Skeletal muscle satellite cell (primary cell): ENCODE measurements around the gene DNAI1.
"Not testable (repeated sequence)": the region's sequence is repeated elsewhere in the genome, so short reads cannot be mapped to it uniquely, and the experiment has no call there.

Experiments used
- H3K27me3 ChIP-seq: 2 replicates; pipeline ENCODE4 v1.7.0; 2013; ENCODE audit warnings: low read length; ENCODE audit not compliant: control insufficient read depth, insufficient read depth
- H3K36me3 ChIP-seq: 2 replicates; pipeline ENCODE4 v1.7.0; 2013; ENCODE audit warnings: mild to moderate bottlenecking, control low read depth, low read length; ENCODE audit not compliant: insufficient read depth
- H3K4me1 ChIP-seq: 2 replicates; pipeline ENCODE4 v1.7.0; 2013; ENCODE audit warnings: low read length; ENCODE audit not compliant: control insufficient read depth, insufficient read depth
- H3K4me2 ChIP-seq: 2 replicates; pipeline ENCODE4 v1.7.0; 2013; ENCODE audit warnings: mild to moderate bottlenecking, low read length
- H3K4me3 ChIP-seq: 2 replicates; pipeline ENCODE4 v1.7.0; 2013; ENCODE audit warnings: low read length
- H3K9ac ChIP-seq: 2 replicates; pipeline ENCODE4 v1.7.0; 2013; ENCODE audit warnings: mild to moderate bottlenecking, low read depth, low read length, moderate library complexity
- H3K9me3 ChIP-seq: replicated peaks from 2 replicates; pipeline ENCODE4 v1.7.0; 2013; ENCODE audit warnings: mild to moderate bottlenecking, control low read depth, low read length

The DNAI1 gene

GRCh38 chr9:34522971-34523797 is 64.6 kb downstream of the DNAI1 start, which contains the start of gene ENHO:
ENHO (minus strand) TSS chr9:34522990; CDS start chr9:34521695, 1,295 bp downstream.
- H3K4me1 ChIP-seq: peaks cover 5% of the 10 kb centered on the region
- H3K4me3 ChIP-seq: peak within 1 kb of the TSS; percentile 64
- peaks cover 68% of the 10 kb centered on the region for H3K27me3 ChIP-seq
- no peaks in the 10 kb centered on the region for H3K9me3 ChIP-seq
- H3K9ac ChIP-seq: peak within 1 kb of the TSS; percentile 44
- H3K36me3 ChIP-seq: no peaks in the 10 kb centered on the region
- H3K4me2 ChIP-seq: peak within 1 kb of the TSS; percentile 78

- Histone ChIP-seq H3K4me2 (no peak overlapping the region), H3K36me3 (no peaks in the 10 kb centered on the region), H3K9me3 (no peaks in the 10 kb centered on the region), H3K4me1 (peaks cover 5% of the 10 kb centered on the region), H3K9ac (no peak overlapping the region), H3K4me3 (no peak overlapping the region), H3K27me3 (peaks cover 58% of the 10 kb centered on the region)
These were observed 65.7 kb downstream of the DNAI1 start for GRCh38 chr9:34524349-34524748.

- Histone ChIP-seq H3K4me1 (peaks cover 5% of the 10 kb centered on the region), H3K9ac (no peak overlapping the region), H3K9me3 (no peaks in the 10 kb centered on the region), H3K27me3 (peaks cover 42% of the 10 kb centered on the region), H3K4me2 (no peak overlapping the region), H3K36me3 (no peaks in the 10 kb centered on the region), H3K4me3 (no peak overlapping the region)
These were observed 67.4 kb downstream of the DNAI1 start for GRCh38 chr9:34526026-34526425.

GRCh38 chr9:34532041-34532440 is 73.4 kb downstream of the DNAI1 start:
- H3K27me3 ChIP-seq: peaks cover 38% of the 10 kb centered on the region
- not testable (repeated sequence) for H3K9ac ChIP-seq, H3K4me1 ChIP-seq, H3K36me3 ChIP-seq, H3K4me2 ChIP-seq, H3K4me3 ChIP-seq, H3K9me3 ChIP-seq

GRCh38 chr9:34536685-34537084 is 78.1 kb downstream of the DNAI1 start:
- no peak overlapping the region for H3K4me2 ChIP-seq
- peaks cover 6% of the 10 kb centered on the region for H3K4me1 ChIP-seq
- H3K27me3 ChIP-seq: peaks cover 53% of the 10 kb centered on the region
- H3K36me3 ChIP-seq: no peaks in the 10 kb centered on the region
- H3K4me3 ChIP-seq: no peak overlapping the region
- no peaks in the 10 kb centered on the region for H3K9me3 ChIP-seq
- no peak overlapping the region for H3K9ac ChIP-seq

GRCh38 chr9:34540827-34541226 is 82.2 kb downstream of the DNAI1 start:
- H3K9ac ChIP-seq: no peak overlapping the region
- no peak overlapping the region for H3K4me3 ChIP-seq
- peaks cover 47% of the 10 kb centered on the region for H3K27me3 ChIP-seq

GRCh38 chr9:34541540-34541939 is 82.9 kb downstream of the DNAI1 start:
- H3K9me3 ChIP-seq: no peaks in the 10 kb centered on the region
- no peak overlapping the region for H3K9ac ChIP-seq
- H3K4me3 ChIP-seq: no peak overlapping the region
- H3K4me2 ChIP-seq: no peak overlapping the region
- no peaks in the 10 kb centered on the region for H3K36me3 ChIP-seq
- H3K27me3 ChIP-seq: peaks cover 47% of the 10 kb centered on the region
- peaks cover 6% of the 10 kb centered on the region for H3K4me1 ChIP-seq

More at GRCh38 chr9:34540827-34541226, 82.2 kb downstream of the DNAI1 start:
- Histone ChIP-seq H3K4me2 (no peak overlapping the region), H3K36me3 (no peaks in the 10 kb centered on the region), H3K9me3 (no peaks in the 10 kb centered on the region), H3K4me1 (peaks cover 6% of the 10 kb centered on the region)

GRCh38 chr9:34544035-34544434 is 85.4 kb downstream of the DNAI1 start:
- Histone ChIP-seq H3K4me2 (no peak overlapping the region), H3K9ac (no peak overlapping the region), H3K27me3 (peaks cover 39% of the 10 kb centered on the region), H3K4me3 (no peak overlapping the region), H3K4me1 (peaks cover 6% of the 10 kb centered on the region), H3K9me3 (no peaks in the 10 kb centered on the region), H3K36me3 (no peaks in the 10 kb centered on the region)

GRCh38 chr9:34545497-34545896 is 86.9 kb downstream of the DNAI1 start:
- Histone ChIP-seq H3K9ac (no peak overlapping the region), H3K4me3 (no peak overlapping the region)

GRCh38 chr9:34546102-34546833 is 87.7 kb downstream of the DNAI1 start:
- Histone ChIP-seq H3K9ac (no peak overlapping the region), H3K4me2 (no peak overlapping the region), H3K4me1 (no peaks in the 10 kb centered on the region), H3K36me3 (no peaks in the 10 kb centered on the region), H3K4me3 (no peak overlapping the region), H3K9me3 (no peaks in the 10 kb centered on the region), H3K27me3 (peaks cover 39% of the 10 kb centered on the region)

More at GRCh38 chr9:34545497-34545896, 86.9 kb downstream of the DNAI1 start:
- no peaks in the 10 kb centered on the region for H3K9me3 ChIP-seq
- H3K27me3 ChIP-seq: peaks cover 35% of the 10 kb centered on the region
- no peak overlapping the region for H3K4me2 ChIP-seq
- H3K36me3 ChIP-seq: no peaks in the 10 kb centered on the region
- peaks cover 5% of the 10 kb centered on the region for H3K4me1 ChIP-seq

GRCh38 chr9:34546834-34547827 is 88.5 kb downstream of the DNAI1 start:
- H3K9me3 ChIP-seq: no peaks in the 10 kb centered on the region
- peaks cover 35% of the 10 kb centered on the region for H3K27me3 ChIP-seq
- H3K4me3 ChIP-seq: no peak overlapping the region
- H3K36me3 ChIP-seq: no peaks in the 10 kb centered on the region
- no peak overlapping the region for H3K9ac ChIP-seq
- no peaks in the 10 kb centered on the region for H3K4me1 ChIP-seq
- H3K4me2 ChIP-seq: no peak overlapping the region
